Lower leg skin (tissue), 3 donors: ENCODE measurements around the gene ADAMTSL2.

ENCODE experiments used
- POLR2A ChIP-seq, 2 donors: fragments of 450-650 bp; IDR thresholded peaks; one replicate each; pipeline ENCODE4 v1.6.1; 2016 to 2017; ENCODE audit warnings: antibody characterized with exemption in 2 of 2, mild to moderate bottlenecking in 1 of 2, moderate library complexity in 1 of 2
- TF ChIP-seq, protein P1 (sequence below), 3 donors: fragments of 450-650 bp; IDR thresholded peaks; one replicate each; pipeline ENCODE4 v1.5.1; 2016; ENCODE audit warnings: antibody characterized with exemption in 3 of 3, mild to moderate bottlenecking in 3 of 3, moderate library complexity in 2 of 3

GRCh38 chr9:133557581-133557980, 23.1 kb downstream of the ADAMTSL2 start:
- TF ChIP-seq, protein P1, sequence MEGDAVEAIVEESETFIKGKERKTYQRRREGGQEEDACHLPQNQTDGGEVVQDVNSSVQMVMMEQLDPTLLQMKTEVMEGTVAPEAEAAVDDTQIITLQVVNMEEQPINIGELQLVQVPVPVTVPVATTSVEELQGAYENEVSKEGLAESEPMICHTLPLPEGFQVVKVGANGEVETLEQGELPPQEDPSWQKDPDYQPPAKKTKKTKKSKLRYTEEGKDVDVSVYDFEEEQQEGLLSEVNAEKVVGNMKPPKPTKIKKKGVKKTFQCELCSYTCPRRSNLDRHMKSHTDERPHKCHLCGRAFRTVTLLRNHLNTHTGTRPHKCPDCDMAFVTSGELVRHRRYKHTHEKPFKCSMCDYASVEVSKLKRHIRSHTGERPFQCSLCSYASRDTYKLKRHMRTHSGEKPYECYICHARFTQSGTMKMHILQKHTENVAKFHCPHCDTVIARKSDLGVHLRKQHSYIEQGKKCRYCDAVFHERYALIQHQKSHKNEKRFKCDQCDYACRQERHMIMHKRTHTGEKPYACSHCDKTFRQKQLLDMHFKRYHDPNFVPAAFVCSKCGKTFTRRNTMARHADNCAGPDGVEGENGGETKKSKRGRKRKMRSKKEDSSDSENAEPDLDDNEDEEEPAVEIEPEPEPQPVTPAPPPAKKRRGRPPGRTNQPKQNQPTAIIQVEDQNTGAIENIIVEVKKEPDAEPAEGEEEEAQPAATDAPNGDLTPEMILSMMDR (IDR thresholded peaks at IDR 0.05): no peak
- no peak for TF ChIP-seq POLR2A (IDR thresholded peaks at IDR 0.05)
